Fibroblast of skin of right quadriceps (primary cell): ENCODE results near the gene ZNF398.

ENCODE experiments used
- DNase-seq: peaks from one replicate; pipeline ENCODE4 v3.0.0-alpha.2; 2013

ZNF398 gene

GRCh38 chr7:149228831-149229471 lies 81.7 kb downstream of the ZNF398 start:
- DNase-seq = no peak

- no peak for DNase-seq
Observed at GRCh38 chr7:149229526-149229925, 82.3 kb downstream of the ZNF398 start.

GRCh38 chr7:149232362-149232761 lies 85.1 kb downstream of the ZNF398 start:
- no peak for DNase-seq
